Bladder microvascular endothelial cell (primary cell): ENCODE data around the gene CFC1. TPM values are rescaled to one million over a fixed set of nuclear protein-coding genes. Genes with fewer than 3 reads are reported as not detected.

ENCODE experiments used
- total RNA-seq: library from RNA; depleted of rRNA; stranded (reverse); fragments of >200 nt; gene quantifications from 2 replicates; pipeline ENCODE4 v1.2.3, GENCODE V29; 2014

CFC1 gene
- total RNA-seq: not detected in 2 replicates

DNA sequence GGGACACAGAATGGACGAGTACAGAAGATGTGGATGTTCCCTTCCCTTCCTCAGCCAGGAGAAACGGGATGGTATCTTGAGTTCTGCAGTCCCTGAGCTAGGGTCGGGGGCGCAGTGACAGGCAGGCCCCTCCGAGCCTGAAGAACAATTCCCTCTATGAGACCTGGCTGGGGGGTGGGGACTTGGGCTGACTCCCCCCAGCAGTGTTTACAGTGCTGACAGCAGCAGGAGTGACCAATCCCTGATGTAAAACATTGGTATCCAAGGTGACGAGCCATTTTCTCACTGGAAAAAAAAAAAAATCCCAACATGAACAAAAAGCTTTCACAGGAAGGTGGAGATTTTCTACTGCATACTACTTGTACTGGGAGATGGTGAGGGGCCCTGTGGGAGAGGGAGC is at the start of gene CFC1:
CFC1 (minus strand) TSS at position 183 of the 400 bp plus-strand sequence. CDS start 288 bp downstream, outside the sequence.

DNA sequence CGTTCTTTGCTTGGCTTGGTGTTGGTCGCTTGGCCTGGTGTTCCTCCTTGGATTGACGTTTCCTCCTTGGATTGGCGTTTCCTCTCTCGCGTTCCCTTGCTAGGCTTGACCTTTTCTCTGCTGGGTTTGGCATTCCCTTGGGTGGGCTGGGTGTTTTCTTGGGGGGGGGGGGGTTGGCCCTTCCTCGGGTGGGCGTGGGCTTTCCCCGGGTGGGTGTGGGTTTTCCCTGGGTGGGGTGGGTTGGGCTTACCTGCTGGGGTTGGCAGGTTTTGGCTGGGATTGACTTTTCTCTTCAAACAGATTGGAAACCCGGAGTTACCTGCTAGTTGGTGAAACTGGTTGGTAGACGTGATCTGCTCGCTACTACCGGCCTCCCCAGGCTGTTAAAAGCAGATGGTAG is 11.8 kb upstream of the CFC1 start, which contains the start of gene POTEJ:
POTEJ (plus strand) TSS at position 301 of the 400 bp plus-strand sequence; CDS start at position 394, 93 bp downstream.

Other genes starting within 250 kb of the CFC1 start
- gene PTPN18, start 243.5 kb downstream of the CFC1 start, total RNA-seq: 20.9 and 32.5 TPM in 2 replicates
- 0.16 and 0.63 TPM in 2 replicates for gene POTEI, start 90.2 kb downstream of the CFC1 start, total RNA-seq
- gene CFC1B, start 78.4 kb downstream of the CFC1 start, total RNA-seq: not detected in 2 replicates
- 0.16 and 0.63 TPM in 2 replicates for gene POTEJ, start 11.9 kb upstream of the CFC1 start, total RNA-seq
- gene GPR148, start 129.5 kb upstream of the CFC1 start, total RNA-seq: not detected in 2 replicates
- not detected in 2 replicates for gene AMER3, start 156.0 kb upstream of the CFC1 start, total RNA-seq
- gene ARHGEF4, start 237.3 kb upstream of the CFC1 start, total RNA-seq: under 0.01 and 1.0 TPM in 2 replicates